Progenitor cell of endocrine pancreas (in vitro differentiated cells): ENCODE measurements around the gene CEACAM3. TPM values are rescaled to one million over a fixed set of nuclear protein-coding genes. Genes with fewer than 3 reads are reported as not detected.

ENCODE experiments used
- DNase-seq: peaks from one replicate; pipeline ENCODE4 v3.0.0; 2021; ENCODE audit warnings: low spot score; ENCODE audit not compliant: unreplicated experiment
- H3K27ac Mint-ChIP-seq: 2 replicates; pipeline ENCODE4 v1.8.0; 2021; ENCODE audit warnings: mild to moderate bottlenecking, moderate library complexity, mixed read lengths
- H3K27me3 Mint-ChIP-seq: 2 replicates; pipeline ENCODE4 v1.8.0; 2021; ENCODE audit warnings: mixed read lengths
- H3K36me3 Mint-ChIP-seq: 2 replicates; pipeline ENCODE4 v1.8.0; 2022; ENCODE audit warnings: mixed read lengths; ENCODE audit not compliant: insufficient read depth
- H3K4me1 Mint-ChIP-seq: 2 replicates; pipeline ENCODE4 v1.8.0; 2021; ENCODE audit warnings: low read depth, mixed read lengths
- H3K4me3 Mint-ChIP-seq: 2 replicates; pipeline ENCODE4 v1.8.0; 2021; ENCODE audit warnings: low read depth, mild to moderate bottlenecking, moderate library complexity, mixed read lengths
- H3K9me3 Mint-ChIP-seq: 2 replicates; pipeline ENCODE4 v1.8.0; 2021; ENCODE audit warnings: low read depth, mixed read lengths
- CTCF ChIP-seq: fragments of 200-600 bp; sonication (generic); IDR thresholded peaks from one replicate; pipeline ENCODE4 v1.5.0; 2021; ENCODE audit warnings: antibody characterized with exemption, mild to moderate bottlenecking; ENCODE audit not compliant: unreplicated experiment
- total RNA-seq: library from RNA; stranded (reverse); gene quantifications from 2 replicates; pipeline ENCODE4 v1.2.1, GENCODE V29; 2021

Gene CEACAM3
- total RNA-seq, 1 donor from 2014 or later: not detected

- Mint-ChIP-seq H3K4me1 (no peaks in the 10 kb centered on the region), H3K9me3 (peaks cover 49% of the 10 kb centered on the region), H3K4me3 (no peak overlapping the region), H3K36me3 (peaks cover 3% of the 10 kb centered on the region), H3K27ac (no peak overlapping the region), H3K27me3 (no peaks in the 10 kb centered on the region)
- DNase-seq: no peak
- TF ChIP-seq CTCF: no peak
Measured at GRCh38 chr19:41771410-41771809, 25.0 kb upstream of the CEACAM3 start.

GRCh38 chr19:41774515-41774980 is 21.8 kb upstream of the CEACAM3 start:
- H3K4me1 Mint-ChIP-seq: no peaks in the 10 kb centered on the region
- no peak overlapping the region for H3K4me3 Mint-ChIP-seq
- H3K27ac Mint-ChIP-seq: no peak overlapping the region
- peaks cover 3% of the 10 kb centered on the region for H3K36me3 Mint-ChIP-seq
- peaks cover 51% of the 10 kb centered on the region for H3K9me3 Mint-ChIP-seq
- no peaks in the 10 kb centered on the region for H3K27me3 Mint-ChIP-seq
- DNase-seq: no peak
- no peak for TF ChIP-seq CTCF

- TF ChIP-seq CTCF: no peak
- Mint-ChIP-seq H3K4me1 (no peaks in the 10 kb centered on the region), H3K9me3 (peaks cover 53% of the 10 kb centered on the region), H3K27me3 (no peaks in the 10 kb centered on the region), H3K27ac (no peak overlapping the region), H3K4me3 (no peak overlapping the region), H3K36me3 (peaks cover 3% of the 10 kb centered on the region)
- DNase-seq: no peak
Measured at GRCh38 chr19:41776700-41777099, 19.7 kb upstream of the CEACAM3 start.

GRCh38 chr19:41783612-41784011 is 12.8 kb upstream of the CEACAM3 start:
- no peak for DNase-seq
- TF ChIP-seq CTCF: no peak
- Mint-ChIP-seq H3K9me3 (peaks cover 17% of the 10 kb centered on the region), H3K4me1 (no peaks in the 10 kb centered on the region), H3K27me3 (peaks cover 34% of the 10 kb centered on the region), H3K27ac (no peak overlapping the region), H3K36me3 (no peaks in the 10 kb centered on the region), H3K4me3 (no peak overlapping the region)

GRCh38 chr19:41784312-41784711 is 12.1 kb upstream of the CEACAM3 start:
- Mint-ChIP-seq H3K27ac (no peak overlapping the region), H3K4me3 (no peak overlapping the region), H3K36me3 (no peaks in the 10 kb centered on the region), H3K9me3 (peaks cover 17% of the 10 kb centered on the region), H3K4me1 (no peaks in the 10 kb centered on the region), H3K27me3 (peaks cover 38% of the 10 kb centered on the region)
- no peak for DNase-seq
- TF ChIP-seq CTCF: no peak
